Measurements from ENCODE around the gene CYYR1. TPM values are rescaled to one million over a fixed set of nuclear protein-coding genes. Genes with fewer than 3 reads are reported as not detected.

CYYR1 gene
- polyA plus RNA-seq, 2 of the 4 experiments (the other 2 are of a cell fraction), result not detected

DNA sequence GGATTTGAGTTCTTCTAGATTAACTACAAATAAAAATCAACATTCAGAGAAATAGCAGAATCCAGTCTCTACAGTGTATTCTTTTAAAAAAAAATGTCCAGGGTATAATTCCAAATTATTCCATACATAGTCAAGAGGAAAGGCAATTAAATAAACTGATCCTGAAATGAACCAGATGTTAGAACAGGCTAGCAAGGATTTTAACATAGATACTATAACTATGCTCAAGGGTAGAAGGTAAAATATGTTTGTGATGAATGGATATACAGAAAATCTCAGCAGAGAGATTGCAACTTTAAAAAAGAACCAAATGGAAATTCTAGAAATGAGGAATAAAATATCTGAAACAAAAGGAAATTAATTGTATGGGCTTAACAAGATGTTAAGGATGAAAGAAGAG lies 32.4 kb downstream of the CYYR1 start:
- H3K4me1 ChIP-seq, result no peaks in the 10 kb centered on the region
- H3K4me2 ChIP-seq, result no peak overlapping the region
- TF ChIP-seq ZFP36 (IDR thresholded peaks at IDR 0.05; ENCODE audit: borderline replicate concordance, partially characterized antibody) (no peak), KDM5A (IDR thresholded peaks at IDR 0.05) (no peak), USF2 (IDR thresholded peaks at IDR 0.05) (no peak), CTCF (IDR thresholded peaks at IDR 0.05) (no peak), KDM1A (IDR thresholded peaks at IDR 0.05; ENCODE audit: low read depth) (no peak), FOSB (CRISPR knock-in tag; IDR thresholded peaks at IDR 0.05) (no peak)
- TF ChIP-seq, protein P1, sequence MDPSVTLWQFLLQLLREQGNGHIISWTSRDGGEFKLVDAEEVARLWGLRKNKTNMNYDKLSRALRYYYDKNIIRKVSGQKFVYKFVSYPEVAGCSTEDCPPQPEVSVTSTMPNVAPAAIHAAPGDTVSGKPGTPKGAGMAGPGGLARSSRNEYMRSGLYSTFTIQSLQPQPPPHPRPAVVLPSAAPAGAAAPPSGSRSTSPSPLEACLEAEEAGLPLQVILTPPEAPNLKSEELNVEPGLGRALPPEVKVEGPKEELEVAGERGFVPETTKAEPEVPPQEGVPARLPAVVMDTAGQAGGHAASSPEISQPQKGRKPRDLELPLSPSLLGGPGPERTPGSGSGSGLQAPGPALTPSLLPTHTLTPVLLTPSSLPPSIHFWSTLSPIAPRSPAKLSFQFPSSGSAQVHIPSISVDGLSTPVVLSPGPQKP (IDR thresholded peaks at IDR 0.05; ENCODE audit: low read depth, low read length), result no peak
- ATAC-seq (no peak), FAIRE-seq (no peak), DNase-seq (ENCODE audit: low read depth in 1 of 2, low spot score in 1 of 2) (no peak)
- CTCF ChIA-PET, result no interaction called here
- H3K9me3 ChIP-seq, result no peaks in the 10 kb centered on the region
- H3K27ac ChIP-seq, result no peak overlapping the region
- POLR2A ChIA-PET, result no interaction called here
- no peak overlapping the region for H3K4me3 ChIP-seq

DNA sequence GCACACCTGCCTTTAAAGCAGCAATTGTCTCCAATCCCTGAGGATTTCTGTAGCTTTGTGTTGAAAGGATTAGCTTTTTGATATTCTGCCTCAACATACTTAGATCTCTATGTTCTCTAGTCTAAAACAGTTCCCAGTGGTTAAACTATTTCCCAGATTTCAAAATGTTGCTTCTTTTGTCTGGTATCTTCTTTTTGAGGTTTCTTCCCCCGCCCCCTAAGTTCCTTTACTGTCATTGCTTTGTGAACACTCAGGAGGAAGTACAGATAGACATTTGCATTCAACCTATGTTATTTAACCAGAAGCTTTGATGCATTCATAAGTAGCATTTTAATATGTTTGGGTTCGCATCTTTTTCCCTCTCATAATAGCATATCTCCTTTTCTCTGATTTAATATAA lies 33.5 kb downstream of the CYYR1 start:
- ChIA-PET POLR2A (no interaction called here), CTCF (no interaction called here)
- ATAC-seq (no peak), DNase-seq (ENCODE audit: low read depth in 1 of 2, low spot score in 1 of 2) (no peak), FAIRE-seq (no peak)
- Histone ChIP-seq H3K27ac (no peak overlapping the region), H3K9me3 (no peaks in the 10 kb centered on the region), H3K4me1 (no peaks in the 10 kb centered on the region), H3K4me2 (no peak overlapping the region), H3K4me3 (no peak overlapping the region)
- no peak for TF ChIP-seq MYC (IDR thresholded peaks at IDR 0.05; ENCODE audit: borderline replicate concordance, low read length)
- no peak for TF ChIP-seq FOSL2 (IDR thresholded peaks at IDR 0.05)
- no peak for TF ChIP-seq FOSL2 (CRISPR knock-in tag; IDR thresholded peaks at IDR 0.05)
- no peak for TF ChIP-seq GATA3 (IDR thresholded peaks at IDR 0.05; ENCODE audit: borderline replicate concordance)
- no peak for TF ChIP-seq POLR2A (IDR thresholded peaks at IDR 0.05; ENCODE audit: low read length)
- TF ChIP-seq, protein P2, sequence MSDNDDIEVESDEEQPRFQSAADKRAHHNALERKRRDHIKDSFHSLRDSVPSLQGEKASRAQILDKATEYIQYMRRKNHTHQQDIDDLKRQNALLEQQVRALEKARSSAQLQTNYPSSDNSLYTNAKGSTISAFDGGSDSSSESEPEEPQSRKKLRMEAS (IDR thresholded peaks at IDR 0.05), result no peak
- no peak for TF ChIP-seq PBX3 (IDR thresholded peaks at IDR 0.05)
- TF ChIP-seq KDM5A (IDR thresholded peaks at IDR 0.05), result no peak
- no peak for TF ChIP-seq HMGXB4 (CRISPR knock-in tag; IDR thresholded peaks at IDR 0.05; ENCODE audit: borderline replicate concordance)
- no peak for TF ChIP-seq HOXB5 (CRISPR knock-in tag; IDR thresholded peaks at IDR 0.05)
- no peak for TF ChIP-seq EHMT2 (IDR thresholded peaks at IDR 0.05; ENCODE audit: low read depth)
- 22% methylated on average over 2 of the region's 2 CpGs for WGBS (ENCODE audit: missing lambda C conversion rate)

DNA sequence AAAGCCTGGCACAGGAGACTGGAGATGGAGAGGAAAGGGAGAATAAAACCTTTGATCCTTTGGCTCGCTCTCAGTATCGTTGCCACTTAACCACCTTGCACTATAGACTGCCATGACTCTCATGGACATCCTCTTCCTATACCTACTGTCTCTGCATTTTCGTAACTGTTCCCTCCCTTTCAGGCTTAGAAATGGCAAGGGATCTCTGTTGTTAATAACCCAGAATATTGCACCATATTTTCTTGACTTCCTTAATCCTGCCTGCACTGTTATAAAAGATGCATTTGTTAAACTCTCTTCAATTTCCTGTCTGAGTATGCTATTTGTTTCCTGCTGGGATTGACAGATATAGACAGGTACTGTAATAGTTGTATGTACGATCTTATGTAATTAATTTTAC lies 38.6 kb downstream of the CYYR1 start:
- Histone ChIP-seq H3K9me3 (no peaks in the 10 kb centered on the region), H3K27ac (no peak overlapping the region), H3K4me3 (no peak overlapping the region), H3K4me1 (no peaks in the 10 kb centered on the region), H3K4me2 (no peak overlapping the region)
- FAIRE-seq (no peak), ATAC-seq (no peak), DNase-seq (ENCODE audit: low read depth in 1 of 2, low spot score in 1 of 2) (no peak)
- 21% methylated on average over 4 of the region's 4 CpGs for WGBS (ENCODE audit: missing lambda C conversion rate)
- CTCF ChIA-PET, result no interaction called here
- POLR2A ChIA-PET, result no interaction called here
- no peak for TF ChIP-seq MAZ (IDR thresholded peaks at IDR 0.05; ENCODE audit: borderline replicate concordance, low read depth, low read length)
- TF ChIP-seq CHD2 (IDR thresholded peaks at IDR 0.05; ENCODE audit: low read length, partially characterized antibody), result no peak
- TF ChIP-seq ZNF302 (CRISPR knock-in tag; IDR thresholded peaks at IDR 0.05), result no peak
- TF ChIP-seq SREBF2 (IDR thresholded peaks at IDR 0.05), result no peak
- no peak for TF ChIP-seq BHLHE40 (IDR thresholded peaks at IDR 0.05; ENCODE audit: low read depth, low read length)
- TF ChIP-seq RNF2 (IDR thresholded peaks at IDR 0.05; ENCODE audit: borderline replicate concordance, low read depth), result no peak
- no peak for TF ChIP-seq CEBPB (IDR thresholded peaks at IDR 0.05)
- no peak for TF ChIP-seq NR3C1 (IDR thresholded peaks at IDR 0.05)
- TF ChIP-seq KDM5A (IDR thresholded peaks at IDR 0.05), result no peak
- TF ChIP-seq HEYL (CRISPR knock-in tag; IDR thresholded peaks at IDR 0.05), result no peak
- no peak for TF ChIP-seq CBX2 (IDR thresholded peaks at IDR 0.05; ENCODE audit: borderline replicate concordance, low read depth)
- no peak for TF ChIP-seq EHMT2 (IDR thresholded peaks at IDR 0.05; ENCODE audit: low read depth)
- no peak for TF ChIP-seq EP300 (IDR thresholded peaks at IDR 0.05)
- TF ChIP-seq ESRRA (IDR thresholded peaks at IDR 0.05; ENCODE audit: borderline replicate concordance, low read length), result no peak

Data from A549 (cell line).